Hindlimb muscle (tissue), 1 donor: Measurements from ENCODE around the gene SNX33. TPM values are rescaled to one million over a fixed set of nuclear protein-coding genes. Genes with fewer than 3 reads are reported as not detected.

Experiments used
- DNase-seq: peaks from one replicate; pipeline ENCODE4 v3.0.0-alpha.2; 2013
- polyA plus RNA-seq: library from polyadenylated mRNA; unstranded; fragments of 120-200 nt; gene quantifications from one replicate; pipeline ENCODE4 v1.2.1, GENCODE V29; 2013; ENCODE audit not compliant: insufficient read length

SNX33 gene
- polyA plus RNA-seq, 1 donor, result 14.2 TPM

- DNase-seq, result no peak
These were observed 6.6 kb upstream of the SNX33 start for GRCh38 chr15:75641179-75641503.

- no peak for DNase-seq
These were observed 6.1 kb upstream of the SNX33 start for GRCh38 chr15:75641603-75642002.

GRCh38 chr15:75644376-75644775, 3.3 kb upstream of the SNX33 start:
- DNase-seq, result no peak

- no peak for DNase-seq
These were observed 1.4 kb upstream of the SNX33 start for GRCh38 chr15:75646112-75646943.

GRCh38 chr15:75646944-75647364, 758 bp upstream of the SNX33 start:
- no peak for DNase-seq

GRCh38 chr15:75648156-75649000, 666 bp downstream of the SNX33 start:
- peak; percentile 52 for DNase-seq

GRCh38 chr15:75649045-75649761, 1.5 kb downstream of the SNX33 start:
- no peak for DNase-seq

GRCh38 chr15:75649848-75650247, 2.1 kb downstream of the SNX33 start:
- no peak for DNase-seq

GRCh38 chr15:75650908-75651809, 3.4 kb downstream of the SNX33 start:
- DNase-seq, result no peak

- no peak for DNase-seq
These were observed 4.3 kb downstream of the SNX33 start for GRCh38 chr15:75651810-75652543.

GRCh38 chr15:75653347-75653913, 5.7 kb downstream of the SNX33 start:
- no peak for DNase-seq

GRCh38 chr15:75654201-75654907, 6.6 kb downstream of the SNX33 start:
- DNase-seq, result no peak

- no peak for DNase-seq
These were observed 8.2 kb downstream of the SNX33 start for GRCh38 chr15:75655931-75656330.

- DNase-seq, result no peak
These were observed 8.6 kb downstream of the SNX33 start for GRCh38 chr15:75656331-75656730.

GRCh38 chr15:75656813-75657212, 9.1 kb downstream of the SNX33 start:
- no peak for DNase-seq

- DNase-seq, result no peak
These were observed 11.5 kb downstream of the SNX33 start for GRCh38 chr15:75659141-75659771.

- DNase-seq, result no peak
These were observed 12.4 kb downstream of the SNX33 start for GRCh38 chr15:75659928-75660645.

- DNase-seq, result peak; percentile 79
These were observed 13.5 kb downstream of the SNX33 start for GRCh38 chr15:75661100-75661755.

- DNase-seq, result no peak
These were observed 14.0 kb downstream of the SNX33 start for GRCh38 chr15:75661756-75662140.
